Endothelial cell of umbilical vein (primary cell): Measurements from ENCODE around the gene CRTC1.

Experiments used
- EZH2 ChIP-seq: IDR thresholded peaks from 2 replicates; pipeline ENCODE4 v1.6.1; 2012; ENCODE audit warnings: borderline replicate concordance, low read depth, mild to moderate bottlenecking, moderate library complexity, low read length, inconsistent platforms; ENCODE audit not compliant: severe bottlenecking
- FOS ChIP-seq: IDR thresholded peaks from 2 replicates; pipeline ENCODE4 v1.6.1; 2011; ENCODE audit warnings: mild to moderate bottlenecking, low read length, moderate library complexity, borderline replicate concordance; ENCODE audit not compliant: insufficient read depth
- GATA2 ChIP-seq: IDR thresholded peaks from 2 replicates; pipeline ENCODE4 v1.7.0; 2011; ENCODE audit warnings: low read depth, mild to moderate bottlenecking, moderate library complexity, mixed read lengths, low read length; ENCODE audit not compliant: insufficient read length, insufficient read depth
- JUN ChIP-seq: IDR thresholded peaks from 2 replicates; pipeline ENCODE4 v1.6.1; 2011; ENCODE audit warnings: borderline replicate concordance, low read depth; ENCODE audit not compliant: insufficient read length, insufficient read depth
- MYC ChIP-seq: IDR thresholded peaks from one replicate; pipeline ENCODE4 v1.6.1; 2011; ENCODE audit warnings: mild to moderate bottlenecking, low read depth, low read length
- POLR2A ChIP-seq: IDR thresholded peaks from 2 replicates; pipeline ENCODE4 v1.6.1; 2012; ENCODE audit warnings: low read depth, mild to moderate bottlenecking, control low read depth, low read length
- POLR2AphosphoS5 ChIP-seq: IDR thresholded peaks from 2 replicates; pipeline ENCODE4 v1.6.1; 2012; ENCODE audit warnings: low read depth, mild to moderate bottlenecking, control low read depth, low read length, moderate library complexity; ENCODE audit not compliant: insufficient read depth
- TF ChIP-seq, protein P1 (sequence below), 2 donors: IDR thresholded peaks; 1 replicate in 1 of 2; 2 replicates in 1 of 2; pipeline ENCODE4 v1.5.1; 2011; ENCODE audit warnings: low read length in 2 of 2, mild to moderate bottlenecking in 2 of 2, moderate library complexity in 2 of 2, control low read depth in 1 of 2, inconsistent platforms in 1 of 2, low read depth in 1 of 2; ENCODE audit not compliant: insufficient read depth in 1 of 2; ENCODE audit errors: extremely low read depth in 1 of 2
- TF ChIP-seq, protein P2 (sequence below): IDR thresholded peaks from 2 replicates; pipeline ENCODE4 v1.6.1; 2011; ENCODE audit not compliant: insufficient read depth, insufficient read length

DNA sequence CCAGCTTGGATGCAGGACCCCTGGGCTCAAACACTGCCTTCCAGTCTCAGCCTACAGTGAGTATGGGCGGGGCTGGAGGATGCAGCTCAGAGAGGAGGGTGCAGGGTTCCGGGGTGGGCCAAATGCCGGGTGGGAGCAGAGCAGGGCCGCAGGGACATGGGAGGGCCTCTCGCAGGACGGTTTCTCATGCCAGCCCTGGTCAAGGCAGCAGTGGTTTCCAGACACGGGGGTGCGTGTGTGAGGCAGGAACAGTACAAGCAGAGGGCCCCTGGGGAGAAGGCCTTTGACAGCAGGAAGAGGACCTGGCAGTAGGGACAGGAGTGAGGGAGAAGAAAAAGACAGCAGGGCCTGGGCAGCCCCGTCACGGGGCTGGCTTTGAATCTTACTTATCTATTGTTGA lies 34.1 kb downstream of the CRTC1 start:
- TF ChIP-seq, protein P1, sequence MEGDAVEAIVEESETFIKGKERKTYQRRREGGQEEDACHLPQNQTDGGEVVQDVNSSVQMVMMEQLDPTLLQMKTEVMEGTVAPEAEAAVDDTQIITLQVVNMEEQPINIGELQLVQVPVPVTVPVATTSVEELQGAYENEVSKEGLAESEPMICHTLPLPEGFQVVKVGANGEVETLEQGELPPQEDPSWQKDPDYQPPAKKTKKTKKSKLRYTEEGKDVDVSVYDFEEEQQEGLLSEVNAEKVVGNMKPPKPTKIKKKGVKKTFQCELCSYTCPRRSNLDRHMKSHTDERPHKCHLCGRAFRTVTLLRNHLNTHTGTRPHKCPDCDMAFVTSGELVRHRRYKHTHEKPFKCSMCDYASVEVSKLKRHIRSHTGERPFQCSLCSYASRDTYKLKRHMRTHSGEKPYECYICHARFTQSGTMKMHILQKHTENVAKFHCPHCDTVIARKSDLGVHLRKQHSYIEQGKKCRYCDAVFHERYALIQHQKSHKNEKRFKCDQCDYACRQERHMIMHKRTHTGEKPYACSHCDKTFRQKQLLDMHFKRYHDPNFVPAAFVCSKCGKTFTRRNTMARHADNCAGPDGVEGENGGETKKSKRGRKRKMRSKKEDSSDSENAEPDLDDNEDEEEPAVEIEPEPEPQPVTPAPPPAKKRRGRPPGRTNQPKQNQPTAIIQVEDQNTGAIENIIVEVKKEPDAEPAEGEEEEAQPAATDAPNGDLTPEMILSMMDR (IDR thresholded peaks at IDR 0.05; ENCODE audit: extremely low read depth in 1 of 2, insufficient read depth in 1 of 2, low read depth in 1 of 2, low read length in 2 of 2) = no peak
- TF ChIP-seq POLR2A = no peak
- TF ChIP-seq, protein P2, sequence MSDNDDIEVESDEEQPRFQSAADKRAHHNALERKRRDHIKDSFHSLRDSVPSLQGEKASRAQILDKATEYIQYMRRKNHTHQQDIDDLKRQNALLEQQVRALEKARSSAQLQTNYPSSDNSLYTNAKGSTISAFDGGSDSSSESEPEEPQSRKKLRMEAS = no peak
- no peak for TF ChIP-seq MYC
- no peak for TF ChIP-seq POLR2AphosphoS5
- no peak for TF ChIP-seq EZH2
- TF ChIP-seq JUN = no peak
- TF ChIP-seq GATA2 = no peak
- TF ChIP-seq FOS = no peak
